Naive thymus-derived CD4-positive, alpha-beta T cell (primary cell): ENCODE results near the gene CBX3. TPM values are rescaled to one million over a fixed set of nuclear protein-coding genes. Genes with fewer than 3 reads are reported as not detected.

Experiments used
- ATAC-seq: fragments of 150-1000 bp; cut with Tn5 transposase; 2 replicates; pipeline ENCODE4 v1.10.0; 2021; ENCODE audit warnings: mild to moderate bottlenecking, moderate library complexity
- CTCF ChIA-PET: fragments of 350-600 bp; sonication (Branson Sonifier 250); formaldehyde crosslinking; loops from one replicate; lab custom pipeline; 2021; ENCODE audit warnings: antibody characterized with exemption; lab: Charles Lee
- POLR2A ChIA-PET: fragments of 350-600 bp; sonication (Branson Sonifier 250); formaldehyde crosslinking; loops from one replicate; lab custom pipeline; 2021; ENCODE audit warnings: antibody characterized with exemption, inconsistent platforms; lab: Charles Lee
- DNase-seq, 9 donors: peaks; one replicate each; pipeline versions ENCODE4 v3.0.0 to v3.0.0-alpha.2; 2020 to 2022; ENCODE audit warnings: mixed read lengths in 1 of 9
- H3K27ac ChIP-seq: one replicate; pipeline ENCODE4 v1.7.0; 2013; ENCODE audit warnings: mild to moderate bottlenecking, low read depth, low read length, moderate library complexity
- H3K27me3 ChIP-seq, 2 donors: one replicate each; pipeline ENCODE4 v1.7.0; 2013; ENCODE audit warnings: low read length in 2 of 2, mild to moderate bottlenecking in 2 of 2, moderate library complexity in 2 of 2; ENCODE audit not compliant: control insufficient read depth in 2 of 2, insufficient read depth in 2 of 2
- H3K36me3 ChIP-seq, 3 experiments: 1 replicate in 2 of 3; 2 replicates in 1 of 3; pipeline ENCODE4 v1.7.0; 2013; ENCODE audit warnings: low read length in 3 of 3, mild to moderate bottlenecking in 3 of 3, moderate library complexity in 1 of 3; ENCODE audit not compliant: insufficient read depth in 3 of 3, control insufficient read depth in 2 of 3
- H3K4me1 ChIP-seq, 2 donors: one replicate each; pipeline ENCODE4 v1.7.0; 2013; ENCODE audit warnings: low read length in 2 of 2, mild to moderate bottlenecking in 2 of 2, moderate library complexity in 1 of 2; ENCODE audit not compliant: control insufficient read depth in 2 of 2, insufficient read depth in 2 of 2
- H3K4me3 ChIP-seq: 2 replicates; pipeline ENCODE4 v1.7.0; 2013; ENCODE audit warnings: mild to moderate bottlenecking, low read length
- H3K9me3 ChIP-seq, 3 experiments: 1 replicate in 2 of 3; 2 replicates in 1 of 3; pipeline ENCODE4 v1.7.0; 2013; ENCODE audit warnings: low read length in 3 of 3; ENCODE audit not compliant: control insufficient read depth in 2 of 3
- H3K27ac Mint-ChIP-seq, 9 donors: one replicate each; pipeline ENCODE4 v1.8.0; 2020 to 2022; ENCODE audit warnings: mixed read lengths in 9 of 9, mild to moderate bottlenecking in 8 of 9, moderate library complexity in 5 of 9, inconsistent platforms in 2 of 9
- H3K27me3 Mint-ChIP-seq, 5 donors: one replicate each; pipeline ENCODE4 v1.8.0; 2021 to 2022; ENCODE audit warnings: mixed read lengths in 5 of 5, mild to moderate bottlenecking in 1 of 5
- H3K36me3 Mint-ChIP-seq, 5 donors: one replicate each; pipeline ENCODE4 v1.8.0; 2020 to 2022; ENCODE audit warnings: mixed read lengths in 5 of 5, mild to moderate bottlenecking in 3 of 5, inconsistent platforms in 1 of 5
- H3K4me1 Mint-ChIP-seq, 7 donors: one replicate each; pipeline ENCODE4 v1.8.0; 2020 to 2022; ENCODE audit warnings: mixed read lengths in 7 of 7, mild to moderate bottlenecking in 3 of 7, inconsistent platforms in 1 of 7
- H3K4me3 Mint-ChIP-seq, 10 donors: one replicate each; pipeline ENCODE4 v1.8.0; 2020 to 2022; ENCODE audit warnings: mild to moderate bottlenecking in 10 of 10, mixed read lengths in 10 of 10, moderate library complexity in 6 of 10, inconsistent platforms in 2 of 10
- H3K9me3 Mint-ChIP-seq, 11 donors: one replicate each; pipeline ENCODE4 v1.8.0; 2020 to 2022; ENCODE audit warnings: mixed read lengths in 11 of 11, mild to moderate bottlenecking in 4 of 11, inconsistent platforms in 1 of 11, moderate library complexity in 1 of 11
- intact Hi-C, 2 donors: fragments of 100-400 bp; cut with micrococcal nuclease; formaldehyde crosslinking; loops; one replicate each; pipeline ENCODE4 v1.15.1; 2023
- polyA plus RNA-seq, 2 donors: library from polyadenylated mRNA; unstranded; fragments of 300-500 nt; fragmentation: Illumina TruSeq; gene quantifications; one replicate each; pipeline ENCODE4 v1.2.3, GENCODE V29; 2021
- total RNA-seq, 6 experiments: library from RNA in 5 of 6; stranded (reverse) in 5 of 6; gene quantifications; 1 replicate in 5 of 6; 2 replicates in 1 of 6; pipeline ENCODE4 v1.2.3 and lab custom pipeline; 2021 to 2026

CBX3 gene
- total and polyA plus RNA-seq, 7 experiments from 2014 or later = 86.9 to 214 (median 112) TPM

- CTCF ChIA-PET = no interaction called here
- Mint-ChIP-seq H3K4me3 (no peak overlapping the region), H3K36me3 (no peaks in the 10 kb centered on the region), H3K27ac (no peak overlapping the region), H3K4me1 (no peaks in the 10 kb centered on the region), H3K27me3 (peaks cover 0 to 32% (median 9%) of the 10 kb centered on the region in 5 donors), H3K9me3 (no peaks in the 10 kb centered on the region)
- intact Hi-C loops = no loop called here
- H3K36me3 ChIP-seq = no peaks in the 10 kb centered on the region
- no peak overlapping the region for H3K27ac ChIP-seq
- ATAC-seq (no peak), DNase-seq (no peak)
- H3K4me3 ChIP-seq = no peak overlapping the region
- POLR2A ChIA-PET = interaction anchor here (1.5 kb wide), 1 partner anchor 25 kb away, joined by 3 read pairs; no protein-coding TSS in a partner anchor
- H3K27me3 ChIP-seq = no peaks in the 10 kb centered on the region
- H3K4me1 ChIP-seq = no peaks in the 10 kb centered on the region
- H3K9me3 ChIP-seq = no peaks in the 10 kb centered on the region
Observed at GRCh38 chr7:26227987-26228386, 26.4 kb downstream of the CBX3 start.

- no peak for ATAC-seq
- peaks cover 0 to 20% (median 0%) of the 10 kb centered on the region in 5 donors for H3K27me3 Mint-ChIP-seq
- no peaks in the 10 kb centered on the region for H3K36me3 Mint-ChIP-seq
- Histone ChIP-seq H3K27me3 (no peaks in the 10 kb centered on the region), H3K27ac (no peak overlapping the region), H3K4me3 (no peak overlapping the region), H3K4me1 (no peaks in the 10 kb centered on the region), H3K36me3 (no peaks in the 10 kb centered on the region), H3K9me3 (no peaks in the 10 kb centered on the region)
- CTCF ChIA-PET = no interaction called here
- no peaks in the 10 kb centered on the region for H3K9me3 Mint-ChIP-seq
- no peaks in the 10 kb centered on the region for H3K4me1 Mint-ChIP-seq
- no peak for DNase-seq
- intact Hi-C loops = loop anchor here in 1 of 2 donors (1.0 kb wide), 1 partner anchor 129 kb away; no protein-coding TSS in a partner anchor
- H3K27ac Mint-ChIP-seq = no peak overlapping the region
- H3K4me3 Mint-ChIP-seq = no peak overlapping the region
- POLR2A ChIA-PET = no interaction called here
Observed at GRCh38 chr7:26233902-26234511, 32.5 kb downstream of the CBX3 start.

- no peak overlapping the region for H3K4me3 Mint-ChIP-seq
- DNase-seq (no peak), ATAC-seq (no peak)
- CTCF ChIA-PET = interaction anchor here (0.6 kb wide), 1 partner anchor 18 kb away, joined by 3 read pairs; no protein-coding TSS in a partner anchor
- H3K4me1 Mint-ChIP-seq = no peaks in the 10 kb centered on the region
- H3K27me3 Mint-ChIP-seq = peaks cover 0 to 18% (median 0%) of the 10 kb centered on the region in 5 donors
- Histone ChIP-seq H3K27ac (no peak overlapping the region), H3K27me3 (no peaks in the 10 kb centered on the region), H3K4me1 (no peaks in the 10 kb centered on the region), H3K4me3 (no peak overlapping the region), H3K9me3 (no peaks in the 10 kb centered on the region), H3K36me3 (no peaks in the 10 kb centered on the region)
- no peaks in the 10 kb centered on the region for H3K36me3 Mint-ChIP-seq
- intact Hi-C loops = no loop called here
- no peaks in the 10 kb centered on the region for H3K9me3 Mint-ChIP-seq
- POLR2A ChIA-PET = interaction anchor here (1.0 kb wide), 1 partner anchor 37 kb away, joined by 3 read pairs; no protein-coding TSS in a partner anchor
- H3K27ac Mint-ChIP-seq = no peak overlapping the region
Observed at GRCh38 chr7:26237035-26237807, 35.7 kb downstream of the CBX3 start.

GRCh38 chr7:26238032-26238431 lies 36.5 kb downstream of the CBX3 start:
- no peaks in the 10 kb centered on the region for H3K4me1 ChIP-seq
- ChIA-PET CTCF (no interaction called here), POLR2A (interaction anchor here (1.0 kb wide), 1 partner anchor 37 kb away, joined by 3 read pairs; the partner anchor contains the start of gene CBX3)
- Mint-ChIP-seq H3K4me1 (no peaks in the 10 kb centered on the region), H3K36me3 (no peaks in the 10 kb centered on the region), H3K27me3 (peaks cover 0 to 22% (median 0%) of the 10 kb centered on the region in 5 donors), H3K9me3 (no peaks in the 10 kb centered on the region), H3K27ac (no peak overlapping the region), H3K4me3 (no peak overlapping the region)
- H3K4me3 ChIP-seq = no peak overlapping the region
- H3K27me3 ChIP-seq = no peaks in the 10 kb centered on the region
- no peaks in the 10 kb centered on the region for H3K36me3 ChIP-seq
- ATAC-seq (no peak), DNase-seq (no peak)
- intact Hi-C loops = no loop called here
- no peaks in the 10 kb centered on the region for H3K9me3 ChIP-seq
- no peak overlapping the region for H3K27ac ChIP-seq

- no peak for DNase-seq
- POLR2A ChIA-PET = no interaction called here
Observed at GRCh38 chr7:26245150-26245549, 43.6 kb downstream of the CBX3 start.

GRCh38 chr7:26250239-26250638 lies 48.7 kb downstream of the CBX3 start:
- POLR2A ChIA-PET = no interaction called here
- Mint-ChIP-seq H3K9me3 (no peaks in the 10 kb centered on the region), H3K4me1 (peaks cover 0 to 2% (median 0%) of the 10 kb centered on the region in 7 donors), H3K4me3 (no peak overlapping the region), H3K27me3 (peaks cover 0 to 4% (median 0%) of the 10 kb centered on the region in 5 donors), H3K36me3 (peaks cover 0 to 2% (median 0%) of the 10 kb centered on the region in 5 donors), H3K27ac (peak overlapping the region in 2 of 9 donors; percentile 36 to 77)
- H3K27ac ChIP-seq = no peak overlapping the region
- CTCF ChIA-PET = no interaction called here
- no peaks in the 10 kb centered on the region for H3K36me3 ChIP-seq
- no peaks in the 10 kb centered on the region for H3K27me3 ChIP-seq
- ATAC-seq = no peak
- peak in 5 of 9 donors; percentile 5 to 15 (median 11) for DNase-seq
- H3K4me3 ChIP-seq = no peak overlapping the region
- H3K9me3 ChIP-seq = no peaks in the 10 kb centered on the region
- no peaks in the 10 kb centered on the region for H3K4me1 ChIP-seq
- intact Hi-C loops = no loop called here

More at GRCh38 chr7:26245150-26245549, 43.6 kb downstream of the CBX3 start:
- Mint-ChIP-seq H3K4me1 (peaks cover 0 to 2% (median 0%) of the 10 kb centered on the region in 7 donors), H3K9me3 (no peaks in the 10 kb centered on the region), H3K36me3 (no peaks in the 10 kb centered on the region), H3K27me3 (peaks cover 0 to 11% (median 0%) of the 10 kb centered on the region in 5 donors), H3K27ac (no peak overlapping the region), H3K4me3 (no peak overlapping the region)
- Histone ChIP-seq H3K9me3 (no peaks in the 10 kb centered on the region), H3K27ac (no peak overlapping the region), H3K27me3 (no peaks in the 10 kb centered on the region), H3K36me3 (no peaks in the 10 kb centered on the region), H3K4me3 (no peak overlapping the region), H3K4me1 (no peaks in the 10 kb centered on the region)
- intact Hi-C loops = no loop called here
- ATAC-seq = no peak
- CTCF ChIA-PET = no interaction called here
